Stimulated activated CD8-positive, alpha-beta memory T cell treated with anti-CD3 and anti-CD28 coated beads, Interleukin-7, amount 100 ng/mL, for 24 hours (primary cell): ENCODE results near the gene ADAMTS8.

ENCODE experiments used
- DNase-seq: peaks from one replicate; pipeline ENCODE4 v3.0.0-alpha.2; 2020; ENCODE audit warnings: low read depth

The ADAMTS8 gene

GRCh38 chr11:130462101-130462885 lies 33.9 kb upstream of the ADAMTS8 start:
- no peak for DNase-seq

- DNase-seq, result no peak
These were observed 31.1 kb upstream of the ADAMTS8 start for GRCh38 chr11:130459521-130459920.

GRCh38 chr11:130458410-130458729 lies 30.0 kb upstream of the ADAMTS8 start:
- no peak for DNase-seq

- no peak for DNase-seq
These were observed 29.4 kb upstream of the ADAMTS8 start for GRCh38 chr11:130457623-130458409.

- no peak for DNase-seq
These were observed 27.9 kb upstream of the ADAMTS8 start for GRCh38 chr11:130456286-130456685.

GRCh38 chr11:130455483-130456127 lies 27.2 kb upstream of the ADAMTS8 start:
- no peak for DNase-seq

GRCh38 chr11:130454491-130455252 lies 26.3 kb upstream of the ADAMTS8 start:
- DNase-seq, result no peak

GRCh38 chr11:130452940-130453339 lies 24.5 kb upstream of the ADAMTS8 start:
- no peak for DNase-seq

- DNase-seq, result no peak
These were observed 23.8 kb upstream of the ADAMTS8 start for GRCh38 chr11:130452176-130452575.

- DNase-seq, result no peak
These were observed 23.0 kb upstream of the ADAMTS8 start for GRCh38 chr11:130451231-130452019.

- no peak for DNase-seq
These were observed 21.8 kb upstream of the ADAMTS8 start for GRCh38 chr11:130449996-130450769.

GRCh38 chr11:130449310-130449990 lies 21.0 kb upstream of the ADAMTS8 start:
- DNase-seq, result no peak

- no peak for DNase-seq
These were observed 20.3 kb upstream of the ADAMTS8 start, which contains the start of gene ADAMTS15 for GRCh38 chr11:130448416-130449309. Gene ADAMTS15, plus strand, starts transcription at chr11:130448645. Its CDS starts 329 bp downstream, at chr11:130448974.

GRCh38 chr11:130448039-130448415 lies 19.6 kb upstream of the ADAMTS8 start:
- no peak for DNase-seq

- DNase-seq, result no peak
These were observed 17.4 kb upstream of the ADAMTS8 start for GRCh38 chr11:130445788-130446187.

- no peak for DNase-seq
These were observed 14.3 kb upstream of the ADAMTS8 start for GRCh38 chr11:130442737-130443136.

- DNase-seq, result no peak
These were observed 13.3 kb upstream of the ADAMTS8 start for GRCh38 chr11:130441719-130442118.

GRCh38 chr11:130439876-130440275 lies 11.5 kb upstream of the ADAMTS8 start:
- no peak for DNase-seq

GRCh38 chr11:130439160-130439519 lies 10.7 kb upstream of the ADAMTS8 start:
- no peak for DNase-seq
